Suprapubic skin (tissue), 4 donors: Measurements from ENCODE around the gene CCDC174.

Experiments used
- CTCF ChIP-seq, 2 donors: fragments of 200-600 bp in 1 of 2; fragments of 450-650 bp in 1 of 2; sonication (generic) in 1 of 2; IDR thresholded peaks; one replicate each; pipeline ENCODE4 v1.5.1; 2016 to 2019; ENCODE audit warnings: antibody characterized with exemption in 2 of 2, mild to moderate bottlenecking in 1 of 2, moderate library complexity in 1 of 2
- EP300 ChIP-seq: sonication (generic); formaldehyde crosslinking; IDR thresholded peaks from one replicate; pipeline ENCODE4 v1.6.1; 2017; ENCODE audit warnings: antibody characterized with exemption
- POLR2AphosphoS5 ChIP-seq, 3 donors: sonication (generic); formaldehyde crosslinking; IDR thresholded peaks; one replicate each; pipeline ENCODE4 v1.6.1; 2017; ENCODE audit warnings: antibody characterized with exemption in 3 of 3

- TF ChIP-seq EP300 (no peak), CTCF (IDR thresholded peaks at IDR 0.05) (no peak), POLR2AphosphoS5 (IDR thresholded peaks at IDR 0.05) (no peak)
These were observed 42.1 kb upstream of the CCDC174 start for GRCh38 chr3:14609506-14609905.
